ENCODE data around the gene PRMT1. TPM values are rescaled to one million over a fixed set of nuclear protein-coding genes. Genes with fewer than 3 reads are reported as not detected.

The PRMT1 gene
- total RNA-seq, 1 experiment from 2014 or later: 505 TPM

DNA sequence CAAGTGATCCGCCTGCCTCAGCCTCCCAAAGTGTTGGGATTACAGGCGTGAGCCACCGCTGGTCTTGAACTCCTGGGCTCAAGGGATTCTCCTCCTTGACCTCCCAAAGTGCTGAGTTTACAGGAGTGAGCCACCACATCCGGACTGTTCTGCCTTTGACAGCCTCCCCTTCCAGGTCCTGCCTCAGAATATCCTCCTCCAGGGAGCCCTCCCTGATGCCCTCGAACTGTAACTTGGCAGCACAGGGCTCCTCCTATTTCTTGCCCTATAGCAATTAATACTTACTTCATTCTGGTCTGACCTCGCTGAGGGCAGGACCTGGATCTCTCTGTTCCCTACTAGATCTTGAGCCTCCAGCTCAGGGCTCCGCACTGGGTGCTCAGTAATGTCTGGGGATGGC, 19.8 kb downstream of the PRMT1 start:
- H2AK5ac ChIP-seq (ENCODE audit: insufficient read length, low read length): no peak overlapping the region
- H2BK15ac ChIP-seq (ENCODE audit: low read depth, low read length): no peak overlapping the region
- H3K79me1 ChIP-seq (ENCODE audit: insufficient read depth, low read depth, low read length, poor library complexity, severe bottlenecking): no peaks in the 10 kb centered on the region
- H3K36me3 Mint-ChIP-seq (ENCODE audit: insufficient read depth in 1 of 3, low read depth in 3 of 3): peaks cover 24 to 40% (median 34%) of the 10 kb centered on the region in 3 experiments
- DNase-seq: no peak
- no peak overlapping the region for H2BK120ac ChIP-seq (ENCODE audit: low read depth, low read length, poor library complexity, severe bottlenecking)
- H4K8ac ChIP-seq (replicated peaks; ENCODE audit: insufficient read length, low read depth, low read length): no peak overlapping the region
- no peaks in the 10 kb centered on the region for H4K20me1 ChIP-seq (ENCODE audit: control insufficient read depth, insufficient read depth, insufficient read length)
- H3K9me3 ChIP-seq (ENCODE audit: control insufficient read depth, low read depth, low read length): no peaks in the 10 kb centered on the region
- H3K27ac ChIP-seq (ENCODE audit: insufficient read length, low read depth, low read length): no peak overlapping the region
- H3K56ac ChIP-seq (ENCODE audit: insufficient read length, low read depth, low read length): no peak overlapping the region
- H3K9ac ChIP-seq (ENCODE audit: extremely low read depth, insufficient read length, low read length): no peak overlapping the region
- H3T11ph ChIP-seq (ENCODE audit: low read length): no peak overlapping the region
- no peak overlapping the region for H3K4ac ChIP-seq (ENCODE audit: low read depth, low read length)
- no peaks in the 10 kb centered on the region for H3K79me2 ChIP-seq (ENCODE audit: insufficient read depth, low read length)
- peaks cover 0 to 7% of the 10 kb centered on the region in 2 experiments; a peak in 2 of 4 replicates for H3K4me1 Mint-ChIP-seq
- H3K9me3 Mint-ChIP-seq: no peaks in the 10 kb centered on the region
- no peaks in the 10 kb centered on the region; the same call in 1 of the 2 replicates for H3K27me3 Mint-ChIP-seq (ENCODE audit: low read depth)
- H2AFZ ChIP-seq (ENCODE audit: low read length): no peak overlapping the region
- no peaks in the 10 kb centered on the region for H3K27me3 ChIP-seq (ENCODE audit: insufficient read depth, low read length)
- H2BK20ac ChIP-seq (ENCODE audit: low read depth, low read length, poor library complexity, severe bottlenecking): no peak overlapping the region
- H3K23ac ChIP-seq (ENCODE audit: insufficient read length, low read depth, low read length): no peak overlapping the region
- no peaks in the 10 kb centered on the region for H3K23me2 ChIP-seq (ENCODE audit: insufficient read length, low read depth, low read length, poor library complexity, severe bottlenecking)
- TF ChIP-seq, protein P1, sequence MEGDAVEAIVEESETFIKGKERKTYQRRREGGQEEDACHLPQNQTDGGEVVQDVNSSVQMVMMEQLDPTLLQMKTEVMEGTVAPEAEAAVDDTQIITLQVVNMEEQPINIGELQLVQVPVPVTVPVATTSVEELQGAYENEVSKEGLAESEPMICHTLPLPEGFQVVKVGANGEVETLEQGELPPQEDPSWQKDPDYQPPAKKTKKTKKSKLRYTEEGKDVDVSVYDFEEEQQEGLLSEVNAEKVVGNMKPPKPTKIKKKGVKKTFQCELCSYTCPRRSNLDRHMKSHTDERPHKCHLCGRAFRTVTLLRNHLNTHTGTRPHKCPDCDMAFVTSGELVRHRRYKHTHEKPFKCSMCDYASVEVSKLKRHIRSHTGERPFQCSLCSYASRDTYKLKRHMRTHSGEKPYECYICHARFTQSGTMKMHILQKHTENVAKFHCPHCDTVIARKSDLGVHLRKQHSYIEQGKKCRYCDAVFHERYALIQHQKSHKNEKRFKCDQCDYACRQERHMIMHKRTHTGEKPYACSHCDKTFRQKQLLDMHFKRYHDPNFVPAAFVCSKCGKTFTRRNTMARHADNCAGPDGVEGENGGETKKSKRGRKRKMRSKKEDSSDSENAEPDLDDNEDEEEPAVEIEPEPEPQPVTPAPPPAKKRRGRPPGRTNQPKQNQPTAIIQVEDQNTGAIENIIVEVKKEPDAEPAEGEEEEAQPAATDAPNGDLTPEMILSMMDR (conservative IDR thresholded peaks at IDR 0.05): no peak
- H3K4me2 ChIP-seq (ENCODE audit: insufficient read depth, insufficient read length, low read length): no peak overlapping the region
- H3K4me3 Mint-ChIP-seq: no peak overlapping the region
- no peak overlapping the region for H3K18ac ChIP-seq (ENCODE audit: insufficient read length, low read depth, low read length)
- no peak overlapping the region for H3K14ac ChIP-seq (ENCODE audit: insufficient read depth, low read length)
- H4K5ac ChIP-seq (ENCODE audit: insufficient read length, low read depth, low read length): no peak overlapping the region
- H4K91ac ChIP-seq (ENCODE audit: insufficient read length, low read depth, low read length): no peak overlapping the region
- no peaks in the 10 kb centered on the region for H3K4me1 ChIP-seq (ENCODE audit: insufficient read depth, low read length)
- no CpG with 5 or more reads among the region's 7 CpGs for WGBS (ENCODE audit: extremely low coverage, insufficient read length, low lambda C conversion rate)
- H2BK5ac ChIP-seq (ENCODE audit: insufficient read length, low read length): no peak overlapping the region
- H2BK12ac ChIP-seq (ENCODE audit: insufficient read length, low read depth, low read length): no peak overlapping the region
- H3K27ac Mint-ChIP-seq: no peak overlapping the region

All from H9 (cell line).